ENCODE measurements around the gene WASF1. TPM values are rescaled to one million over a fixed set of nuclear protein-coding genes. Genes with fewer than 3 reads are reported as not detected.

The WASF1 gene
- total and polyA plus RNA-seq, 2 donors (not counting 3 experiments of a cell fraction or from before 2014, with no cell fraction given): 20.9 to 27.5 TPM

GRCh38 chr6:110211753-110212152 lies 32.3 kb upstream of the WASF1 start:
- BruUV-seq (replicated peaks): no TSS peak
- Histone ChIP-seq H3K27ac (ENCODE audit: insufficient read depth, low read depth, low read length) (no peak overlapping the region), H3K79me2 (ENCODE audit: control insufficient read depth, insufficient read depth, low read length) (no peaks in the 10 kb centered on the region), H3K4me2 (ENCODE audit: insufficient read depth, low read length) (no peak overlapping the region), H3K4me3 (replicated peaks in 1 of 3; ENCODE audit: insufficient read depth in 1 of 3, low read depth in 1 of 3, low read length in 3 of 3) (no peak overlapping the region), H4K20me1 (replicated peaks; ENCODE audit: control insufficient read depth, extremely low read depth, insufficient read depth, low read length) (no peaks in the 10 kb centered on the region), H3K36me3 (ENCODE audit: control insufficient read depth in 2 of 2, extremely low read depth in 1 of 2, insufficient read depth in 2 of 2, low read length in 2 of 2) (peaks cover 9 to 22% of the 10 kb centered on the region in 2 experiments), H2AFZ (ENCODE audit: low read depth, low read length) (no peak overlapping the region), H3K9ac (replicated peaks; ENCODE audit: extremely low read depth, insufficient read depth, low read length) (no peak overlapping the region), H3K4me1 (ENCODE audit: control insufficient read depth, extremely low read depth, insufficient read depth, low read length) (no peaks in the 10 kb centered on the region), H3K9me1 (replicated peaks; ENCODE audit: control insufficient read depth, extremely low read depth, insufficient read depth, low read length) (no peaks in the 10 kb centered on the region), H3K27me3 (ENCODE audit: control insufficient read depth in 2 of 2, insufficient read depth in 2 of 2, low read length in 2 of 2) (no peaks in the 10 kb centered on the region), H3K9me3 (replicated peaks; ENCODE audit: control insufficient read depth, insufficient read depth, low read length) (no peaks in the 10 kb centered on the region)
- dilution Hi-C loops (cut with MboI; ENCODE audit: extremely low pct_ligation_motif_present, low sequenced_read_pairs) (no loop called here), intact Hi-C loops (cut with micrococcal nuclease) (no loop called here)
- TF ChIP-seq JUN (IDR thresholded peaks at IDR 0.05; ENCODE audit: borderline replicate concordance, insufficient read depth, insufficient read length, low read depth) (no peak), CTCF (IDR thresholded peaks at IDR 0.05; ENCODE audit: extremely low read depth in 1 of 2, insufficient read depth in 1 of 2, low read depth in 1 of 2, low read length in 2 of 2) (no peak), MAX (IDR thresholded peaks at IDR 0.05; ENCODE audit: insufficient read depth, insufficient read length) (no peak), MYC (IDR thresholded peaks at IDR 0.05; ENCODE audit: low read depth, low read length) (no peak), POLR2AphosphoS5 (IDR thresholded peaks at IDR 0.05; ENCODE audit: insufficient read depth, low read depth, low read length) (no peak), GATA2 (IDR thresholded peaks at IDR 0.05; ENCODE audit: insufficient read depth, insufficient read length, low read depth, low read length) (no peak)
- ChIA-PET POLR2A (no interaction called here), CTCF (no interaction called here)
- no peak for FAIRE-seq
- DNase-seq (ENCODE audit: low read depth, low spot score): no peak
